B cell (primary cell): Measurements from ENCODE around the gene AGFG2. TPM values are rescaled to one million over a fixed set of nuclear protein-coding genes. Genes with fewer than 3 reads are reported as not detected.

Experiments
- ATAC-seq: fragments of 200-7000 bp; cut with Tn5 transposase; one replicate; pipeline ENCODE4 v1.10.0; 2021; ENCODE audit warnings: low read depth, mild to moderate bottlenecking, moderate number of reproducible peaks, moderate library complexity
- CTCF ChIA-PET: fragments of 350-600 bp; sonication (Branson Sonifier 250); formaldehyde crosslinking; loops from one replicate; lab custom pipeline; 2021; ENCODE audit warnings: antibody characterized with exemption, inconsistent platforms; lab: Charles Lee
- POLR2A ChIA-PET: fragments of 350-600 bp; sonication (Branson Sonifier 250); formaldehyde crosslinking; loops from one replicate; lab custom pipeline; 2021; ENCODE audit warnings: antibody characterized with exemption; lab: Charles Lee
- DNase-seq: peaks from one replicate; pipeline ENCODE4 v3.0.0; 2013
- H2AFZ ChIP-seq: 2 replicates; pipeline ENCODE4 v1.6.1; 2012; ENCODE audit warnings: mild to moderate bottlenecking, low read depth, low read length; ENCODE audit not compliant: insufficient read depth, poor library complexity, severe bottlenecking
- H3K27ac ChIP-seq, 2 donors: 1 replicate in 1 of 2; 2 replicates in 1 of 2; pipeline ENCODE4 v1.5.1; 2012 to 2013; ENCODE audit warnings: low read length in 2 of 2, mild to moderate bottlenecking in 2 of 2, moderate library complexity in 1 of 2
- H3K27me3 ChIP-seq, 4 experiments: fragments of 200-600 bp in 1 of 4; sonication (generic) in 1 of 4; replicated peaks in 1 of 4; 1 replicate in 2 of 4; 2 replicates in 2 of 4; pipeline versions ENCODE4 v1.6.1 to v1.7.0; 2013 to 2016; ENCODE audit warnings: low read length in 3 of 4, mild to moderate bottlenecking in 2 of 4, mixed read lengths in 1 of 4, moderate library complexity in 1 of 4; ENCODE audit not compliant: insufficient read depth in 4 of 4, control insufficient read depth in 3 of 4; ENCODE audit errors: control extremely low read depth in 1 of 4
- H3K36me3 ChIP-seq, 2 experiments: replicated peaks in 1 of 2; 1 replicate in 1 of 2; 2 replicates in 1 of 2; pipeline versions ENCODE4 v1.6.1 to v1.7.1; 2013; ENCODE audit warnings: low read length in 1 of 2; ENCODE audit not compliant: insufficient read depth in 2 of 2, control insufficient read depth in 1 of 2; ENCODE audit errors: control extremely low read depth in 1 of 2, extremely low read depth in 1 of 2
- H3K4me1 ChIP-seq, 2 donors: fragments of 200-600 bp in 1 of 2; sonication (generic) in 1 of 2; 1 replicate in 1 of 2; 2 replicates in 1 of 2; pipeline versions ENCODE4 v1.5.1 to v1.6.1; 2013 to 2017; ENCODE audit warnings: low read length in 2 of 2; ENCODE audit not compliant: control insufficient read depth in 2 of 2, insufficient read depth in 2 of 2
- H3K4me2 ChIP-seq: replicated peaks from 2 replicates; pipeline ENCODE3; 2012; ENCODE audit warnings: mild to moderate bottlenecking, low read depth, low read length; ENCODE audit not compliant: poor library complexity, severe bottlenecking
- H3K4me3 ChIP-seq, 5 experiments: fragments of 200-600 bp in 1 of 5; sonication (generic) in 1 of 5; 1 replicate in 3 of 5; 2 replicates in 2 of 5; pipeline versions ENCODE4 v1.5.1 to v1.7.0; 2011 to 2016; ENCODE audit warnings: low read length in 4 of 5, mild to moderate bottlenecking in 4 of 5, low read depth in 2 of 5, control low read depth in 1 of 5, moderate library complexity in 1 of 5; ENCODE audit not compliant: insufficient read depth in 1 of 5; ENCODE audit errors: control extremely low read depth in 1 of 5, extremely low read depth in 1 of 5
- H3K79me2 ChIP-seq: fragments of 200-600 bp; sonication (generic); one replicate; pipeline ENCODE4 v1.6.0; 2016; ENCODE audit warnings: low read length; ENCODE audit not compliant: control insufficient read depth, insufficient read depth
- H3K9ac ChIP-seq: fragments of 200-600 bp; sonication (generic); 2 replicates; pipeline ENCODE4 v1.6.1; 2017; ENCODE audit warnings: mild to moderate bottlenecking, low read length, moderate library complexity
- H3K9me3 ChIP-seq, 3 donors: one replicate each; pipeline versions ENCODE4 v1.6.1 to v1.7.1; 2013; ENCODE audit warnings: low read length in 2 of 3; ENCODE audit not compliant: control insufficient read depth in 2 of 3, insufficient read depth in 1 of 3; ENCODE audit errors: control extremely low read depth in 1 of 3
- H4K20me1 ChIP-seq: 2 replicates; pipeline ENCODE4 v1.6.0; 2012; ENCODE audit warnings: mild to moderate bottlenecking, low read length; ENCODE audit not compliant: insufficient read depth, control insufficient read depth, poor library complexity, severe bottlenecking
- H3K27ac Mint-ChIP-seq: one replicate; pipeline ENCODE4 v1.8.0; 2021; ENCODE audit warnings: mixed read lengths
- H3K27me3 Mint-ChIP-seq: one replicate; pipeline ENCODE4 v1.8.0; 2021; ENCODE audit warnings: mixed read lengths
- H3K4me1 Mint-ChIP-seq: one replicate; pipeline ENCODE4 v1.8.0; 2021; ENCODE audit warnings: mixed read lengths
- H3K4me3 Mint-ChIP-seq: one replicate; pipeline ENCODE4 v1.8.0; 2021; ENCODE audit warnings: mixed read lengths
- H3K9me3 Mint-ChIP-seq: one replicate; pipeline ENCODE4 v1.8.0; 2022; ENCODE audit warnings: mixed read lengths; ENCODE audit not compliant: insufficient read depth
- EZH2 ChIP-seq: IDR thresholded peaks from 2 replicates; pipeline ENCODE4 v1.6.1; 2012; ENCODE audit warnings: borderline replicate concordance, low read depth, mild to moderate bottlenecking, moderate library complexity, low read length; ENCODE audit not compliant: insufficient read depth, poor library complexity, severe bottlenecking
- WGBS: methylation state at CpG from one replicate; pipeline ENCODE4 v1.1.5; 2013; ENCODE audit warnings: missing lambda C conversion rate; ENCODE audit not compliant: insufficient coverage; 5-methylcytosine and 5-hydroxymethylcytosine counted together
- intact Hi-C: fragments of 100-400 bp; cut with micrococcal nuclease; formaldehyde crosslinking; loops from one replicate; pipeline ENCODE4 v1.10.0; 2022
- polyA plus RNA-seq: library from polyadenylated mRNA; depleted of rRNA; stranded (reverse); fragments of >200 nt; gene quantifications from 2 replicates; pipeline ENCODE4 v1.2.3, GENCODE V29; 2012
- small RNA-seq: library from RNA; depleted of rRNA; stranded (forward); fragments of <200 nt; gene quantifications from one replicate; pipeline ENCODE3, GENCODE V24; 2012; ENCODE audit warnings: low replicate concordance, low read depth; ENCODE audit not compliant: insufficient read length
- total RNA-seq, 2 donors: library from RNA; stranded (reverse); fragments of 120-200 nt in 1 of 2; gene quantifications; 1 replicate in 1 of 2; 2 replicates in 1 of 2; pipeline versions ENCODE4 v1.2.3 to v1.2.4, GENCODE V29; 2013 to 2022
- TF ChIP-seq, protein P1 (sequence below): fragments of 200-600 bp; IDR thresholded peaks from one replicate; pipeline ENCODE4 v1.8.0; 2022; ENCODE audit warnings: antibody characterized with exemption, mild to moderate bottlenecking

AGFG2 gene
- total and polyA plus RNA-seq, 2 donors (not counting 1 experiment from before 2014, with no cell fraction given) = 11.0 TPM

- no peaks in the 10 kb centered on the region for H3K27me3 ChIP-seq
- no peaks in the 10 kb centered on the region for H4K20me1 ChIP-seq
- intact Hi-C loops = loop anchor here (10.0 kb wide), 1 partner anchor 530 kb away; the partner anchor contains the start of genes COPS6 and ZNF3
- Mint-ChIP-seq H3K9me3 (no peaks in the 10 kb centered on the region), H3K4me3 (no peak overlapping the region), H3K27ac (no peak overlapping the region), H3K27me3 (no peaks in the 10 kb centered on the region), H3K4me1 (peaks cover 18% of the 10 kb centered on the region)
- POLR2A ChIA-PET = interaction anchor here (0.6 to 2.6 kb wide), 4 partner anchors 12 to 490 kb away, joined by 3 to 26 read pairs (median 4); partner anchors contain the start of genes FBXO24 and LRCH4
- no peaks in the 10 kb centered on the region for H3K79me2 ChIP-seq
- no CpG with 5 or more reads among the region's 6 CpGs for WGBS
- H3K4me2 ChIP-seq = no peak overlapping the region
- no peak overlapping the region for H3K9ac ChIP-seq
- peaks cover 13 to 19% of the 10 kb centered on the region in 2 donors for H3K4me1 ChIP-seq
- no peak overlapping the region for H2AFZ ChIP-seq
- no peaks in the 10 kb centered on the region for H3K9me3 ChIP-seq
- no peak for DNase-seq
- peaks cover 0 to 3% of the 10 kb centered on the region in 2 experiments for H3K36me3 ChIP-seq
- CTCF ChIA-PET = interaction anchor here (0.6 to 3.2 kb wide), 5 partner anchors 20 to 415 kb away, joined by 3 to 26 read pairs (median 7); partner anchors contain the start of gene GIGYF1
- ATAC-seq = no peak
- no peak overlapping the region for H3K27ac ChIP-seq
- TF ChIP-seq, protein P1, sequence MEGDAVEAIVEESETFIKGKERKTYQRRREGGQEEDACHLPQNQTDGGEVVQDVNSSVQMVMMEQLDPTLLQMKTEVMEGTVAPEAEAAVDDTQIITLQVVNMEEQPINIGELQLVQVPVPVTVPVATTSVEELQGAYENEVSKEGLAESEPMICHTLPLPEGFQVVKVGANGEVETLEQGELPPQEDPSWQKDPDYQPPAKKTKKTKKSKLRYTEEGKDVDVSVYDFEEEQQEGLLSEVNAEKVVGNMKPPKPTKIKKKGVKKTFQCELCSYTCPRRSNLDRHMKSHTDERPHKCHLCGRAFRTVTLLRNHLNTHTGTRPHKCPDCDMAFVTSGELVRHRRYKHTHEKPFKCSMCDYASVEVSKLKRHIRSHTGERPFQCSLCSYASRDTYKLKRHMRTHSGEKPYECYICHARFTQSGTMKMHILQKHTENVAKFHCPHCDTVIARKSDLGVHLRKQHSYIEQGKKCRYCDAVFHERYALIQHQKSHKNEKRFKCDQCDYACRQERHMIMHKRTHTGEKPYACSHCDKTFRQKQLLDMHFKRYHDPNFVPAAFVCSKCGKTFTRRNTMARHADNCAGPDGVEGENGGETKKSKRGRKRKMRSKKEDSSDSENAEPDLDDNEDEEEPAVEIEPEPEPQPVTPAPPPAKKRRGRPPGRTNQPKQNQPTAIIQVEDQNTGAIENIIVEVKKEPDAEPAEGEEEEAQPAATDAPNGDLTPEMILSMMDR = no peak
- no peak for TF ChIP-seq EZH2
- no peak overlapping the region for H3K4me3 ChIP-seq
These were observed 75.4 kb downstream of the AGFG2 start for GRCh38 chr7:100614308-100614861.

Small RNAs within 50 kb of the gene (small RNA-seq; reads per million reads assigned to genes)
- gene RN7SL416P (not detected), gene SAP25 (not detected)

Other genes with a start within 250 kb of the AGFG2 start
- not detected in 2 replicates for gene SPDYE3, start 231.5 kb upstream of the AGFG2 start, total RNA-seq
- not detected in 2 replicates for gene SPDYE3, start 231.5 kb upstream of the AGFG2 start, polyA plus RNA-seq
- gene PILRB, start 181.1 kb upstream of the AGFG2 start, total RNA-seq = 162 and 174 TPM in 2 replicates
- gene PILRB, start 181.1 kb upstream of the AGFG2 start, polyA plus RNA-seq = 304 and 391 TPM in 2 replicates
- gene PILRA, start 165.7 kb upstream of the AGFG2 start, total RNA-seq = 9.8 and 10.3 TPM in 2 replicates
- gene PILRA, start 165.7 kb upstream of the AGFG2 start, polyA plus RNA-seq = 8.4 and 23.0 TPM in 2 replicates
- 22.7 and 28.0 TPM in 2 replicates for gene ZCWPW1, start 110.5 kb upstream of the AGFG2 start, total RNA-seq
- 11.3 and 16.5 TPM in 2 replicates for gene ZCWPW1, start 110.5 kb upstream of the AGFG2 start, polyA plus RNA-seq
- 90.6 and 96.3 TPM in 2 replicates for gene MEPCE, start 109.4 kb upstream of the AGFG2 start, total RNA-seq
- gene MEPCE, start 109.4 kb upstream of the AGFG2 start, polyA plus RNA-seq = 54.5 and 57.2 TPM in 2 replicates
- 55.2 and 60.5 TPM in 2 replicates for gene PPP1R35, start 102.7 kb upstream of the AGFG2 start, total RNA-seq
- 65.0 and 104 TPM in 2 replicates for gene PPP1R35, start 102.7 kb upstream of the AGFG2 start, polyA plus RNA-seq
- gene SPACDR, start 74.9 kb upstream of the AGFG2 start, total RNA-seq = 2.9 and 3.7 TPM in 2 replicates
- 2.1 and 2.9 TPM in 2 replicates for gene SPACDR, start 74.9 kb upstream of the AGFG2 start, polyA plus RNA-seq
- 92.8 and 95.0 TPM in 2 replicates for gene TSC22D4, start 60.0 kb upstream of the AGFG2 start, total RNA-seq
- gene TSC22D4, start 60.0 kb upstream of the AGFG2 start, polyA plus RNA-seq = 55.5 and 80.2 TPM in 2 replicates
- gene NYAP1, start 55.3 kb upstream of the AGFG2 start, total RNA-seq = not detected in 2 replicates
- 0.06 TPM in 1 of 2 replicates, not detected in the other for gene NYAP1, start 55.3 kb upstream of the AGFG2 start, polyA plus RNA-seq
- 46.3 and 51.7 TPM in 2 replicates for gene SAP25, start 34.7 kb downstream of the AGFG2 start, total RNA-seq
- 63.5 and 71.9 TPM in 2 replicates for gene SAP25, start 34.7 kb downstream of the AGFG2 start, polyA plus RNA-seq
- 288 and 289 TPM in 2 replicates for gene LRCH4, start 46.9 kb downstream of the AGFG2 start, total RNA-seq
- gene LRCH4, start 46.9 kb downstream of the AGFG2 start, polyA plus RNA-seq = 289 and 294 TPM in 2 replicates
- gene FBXO24, start 47.1 kb downstream of the AGFG2 start, total RNA-seq = 1.6 and 2.2 TPM in 2 replicates
- gene FBXO24, start 47.1 kb downstream of the AGFG2 start, polyA plus RNA-seq = 1.2 and 1.8 TPM in 2 replicates
- gene PCOLCE, start 63.2 kb downstream of the AGFG2 start, total RNA-seq = 14.3 and 17.5 TPM in 2 replicates
- gene PCOLCE, start 63.2 kb downstream of the AGFG2 start, polyA plus RNA-seq = 4.9 and 5.3 TPM in 2 replicates
- 17.3 and 18.8 TPM in 2 replicates for gene MOSPD3, start 73.3 kb downstream of the AGFG2 start, total RNA-seq
- gene MOSPD3, start 73.3 kb downstream of the AGFG2 start, polyA plus RNA-seq = 16.7 and 19.2 TPM in 2 replicates
- 8.3 and 10.0 TPM in 2 replicates for gene TFR2, start 102.3 kb downstream of the AGFG2 start, total RNA-seq
- gene TFR2, start 102.3 kb downstream of the AGFG2 start, polyA plus RNA-seq = 4.2 and 5.9 TPM in 2 replicates
- gene ACTL6B, start 117.2 kb downstream of the AGFG2 start, total RNA-seq = not detected in 2 replicates
- not detected in 2 replicates for gene ACTL6B, start 117.2 kb downstream of the AGFG2 start, polyA plus RNA-seq
- gene GNB2, start 134.5 kb downstream of the AGFG2 start, total RNA-seq = 127 TPM in 2 replicates
- gene GNB2, start 134.5 kb downstream of the AGFG2 start, polyA plus RNA-seq = 211 and 221 TPM in 2 replicates
- 134 and 140 TPM in 2 replicates for gene GIGYF1, start 155.0 kb downstream of the AGFG2 start, total RNA-seq
- gene GIGYF1, start 155.0 kb downstream of the AGFG2 start, polyA plus RNA-seq = 45.9 and 47.1 TPM in 2 replicates
- 13.0 and 14.4 TPM in 2 replicates for gene POP7, start 166.9 kb downstream of the AGFG2 start, total RNA-seq
- 8.8 and 15.2 TPM in 2 replicates for gene POP7, start 166.9 kb downstream of the AGFG2 start, polyA plus RNA-seq
- gene EPO, start 181.3 kb downstream of the AGFG2 start, total RNA-seq = not detected in 2 replicates
- 0.10 TPM in 1 of 2 replicates, not detected in the other for gene EPO, start 181.3 kb downstream of the AGFG2 start, polyA plus RNA-seq
- not detected in 2 replicates for gene ZAN, start 194.4 kb downstream of the AGFG2 start, total RNA-seq
- not detected in 2 replicates for gene ZAN, start 194.4 kb downstream of the AGFG2 start, polyA plus RNA-seq